ENCODE measurements around the gene CIBAR2.

Gene CIBAR2

DNA sequence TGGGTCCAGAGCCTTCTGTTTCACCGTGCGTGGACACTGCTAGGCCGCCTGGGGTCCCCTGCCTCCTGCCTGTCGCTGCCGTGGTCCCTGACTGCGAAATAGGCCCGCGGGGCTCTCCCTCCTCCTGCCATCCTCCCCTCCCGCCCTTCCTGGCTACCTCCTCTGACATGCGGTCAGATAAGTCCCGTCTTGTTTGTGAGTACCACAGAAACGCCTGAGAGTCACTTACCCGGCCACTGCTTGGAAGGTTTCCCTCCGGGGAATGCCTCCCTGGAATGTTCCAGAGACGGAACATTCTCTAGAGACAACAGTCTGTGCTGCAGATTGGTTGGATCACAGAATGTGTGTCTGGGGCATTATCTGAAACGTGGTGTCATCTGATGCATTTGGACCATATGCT is 22.7 kb downstream of the CIBAR2 start:
- in situ Hi-C loops (cut with MboI; ENCODE audit: low pct_unique_long_range_greater_than_20kb, low sequenced_read_pairs): no loop called here
- no peak for DNase-seq

DNA sequence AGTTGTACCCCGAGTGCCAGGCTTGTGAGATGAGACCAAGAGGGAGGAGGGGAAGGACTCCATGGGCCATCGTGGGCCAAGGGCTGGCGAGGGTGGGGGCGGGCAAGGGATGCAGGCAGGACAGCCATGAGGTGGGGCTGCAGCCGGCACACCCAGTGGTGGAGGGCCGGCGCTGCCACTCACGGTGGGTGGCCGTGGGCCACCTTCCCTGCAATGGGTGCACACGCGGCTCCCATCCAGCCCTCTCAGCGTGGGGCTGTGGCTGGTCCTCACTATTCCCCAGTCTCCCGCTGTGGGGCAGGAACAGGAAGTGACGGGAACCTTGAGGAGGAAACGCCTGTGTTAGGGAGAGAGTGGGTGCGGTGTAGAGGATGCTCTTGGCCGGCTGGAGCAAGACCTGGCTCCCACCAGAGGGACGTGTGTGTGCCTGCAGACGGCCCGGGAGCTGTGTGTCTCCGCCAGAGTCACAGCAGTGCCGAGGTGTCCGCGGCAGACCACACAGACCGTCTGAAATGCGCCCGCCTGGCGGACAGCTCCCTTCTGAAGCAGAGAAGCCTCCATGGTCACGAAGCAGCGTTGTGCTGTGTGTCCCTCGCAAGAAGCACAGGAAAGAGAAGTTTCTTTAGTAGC is 23.6 kb downstream of the CIBAR2 start:
- DNase-seq: no peak
- in situ Hi-C loops (cut with MboI; ENCODE audit: low pct_unique_long_range_greater_than_20kb, low sequenced_read_pairs): no loop called here

DNA sequence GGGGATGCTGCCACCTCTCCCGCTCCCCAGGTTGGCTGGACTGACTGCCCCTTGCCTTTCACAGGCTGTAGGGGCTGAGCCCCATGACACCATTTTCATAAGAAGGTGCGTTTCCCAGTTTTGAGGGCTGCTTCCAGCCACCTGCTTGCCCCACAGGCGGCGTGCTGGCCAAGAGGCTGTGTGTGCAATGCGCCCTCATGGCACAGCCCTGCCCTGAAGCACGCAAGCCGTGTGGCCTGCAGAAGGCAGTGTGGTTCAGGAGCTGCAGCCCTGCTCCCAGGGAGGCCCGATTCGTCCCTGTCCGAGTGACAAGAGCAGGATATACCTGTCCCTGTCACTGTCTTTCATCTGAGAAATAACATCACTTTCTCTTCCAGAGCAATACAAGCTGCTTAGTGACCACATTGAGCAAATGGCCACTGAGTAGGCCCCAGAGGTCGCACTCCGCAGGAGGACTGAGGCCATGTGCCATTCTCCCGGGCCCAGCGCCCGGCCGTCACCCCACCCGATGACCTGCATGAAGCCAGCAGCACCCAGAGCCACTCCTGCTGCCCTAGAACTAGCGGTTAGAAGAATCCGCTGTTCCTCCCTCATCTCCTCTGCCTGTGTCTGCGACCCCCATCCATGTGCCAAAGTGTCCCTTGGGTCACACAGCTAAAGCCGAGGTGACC is 24.2 kb downstream of the CIBAR2 start:
- in situ Hi-C loops (cut with MboI; ENCODE audit: low pct_unique_long_range_greater_than_20kb, low sequenced_read_pairs): no loop called here
- no peak for DNase-seq

DNA sequence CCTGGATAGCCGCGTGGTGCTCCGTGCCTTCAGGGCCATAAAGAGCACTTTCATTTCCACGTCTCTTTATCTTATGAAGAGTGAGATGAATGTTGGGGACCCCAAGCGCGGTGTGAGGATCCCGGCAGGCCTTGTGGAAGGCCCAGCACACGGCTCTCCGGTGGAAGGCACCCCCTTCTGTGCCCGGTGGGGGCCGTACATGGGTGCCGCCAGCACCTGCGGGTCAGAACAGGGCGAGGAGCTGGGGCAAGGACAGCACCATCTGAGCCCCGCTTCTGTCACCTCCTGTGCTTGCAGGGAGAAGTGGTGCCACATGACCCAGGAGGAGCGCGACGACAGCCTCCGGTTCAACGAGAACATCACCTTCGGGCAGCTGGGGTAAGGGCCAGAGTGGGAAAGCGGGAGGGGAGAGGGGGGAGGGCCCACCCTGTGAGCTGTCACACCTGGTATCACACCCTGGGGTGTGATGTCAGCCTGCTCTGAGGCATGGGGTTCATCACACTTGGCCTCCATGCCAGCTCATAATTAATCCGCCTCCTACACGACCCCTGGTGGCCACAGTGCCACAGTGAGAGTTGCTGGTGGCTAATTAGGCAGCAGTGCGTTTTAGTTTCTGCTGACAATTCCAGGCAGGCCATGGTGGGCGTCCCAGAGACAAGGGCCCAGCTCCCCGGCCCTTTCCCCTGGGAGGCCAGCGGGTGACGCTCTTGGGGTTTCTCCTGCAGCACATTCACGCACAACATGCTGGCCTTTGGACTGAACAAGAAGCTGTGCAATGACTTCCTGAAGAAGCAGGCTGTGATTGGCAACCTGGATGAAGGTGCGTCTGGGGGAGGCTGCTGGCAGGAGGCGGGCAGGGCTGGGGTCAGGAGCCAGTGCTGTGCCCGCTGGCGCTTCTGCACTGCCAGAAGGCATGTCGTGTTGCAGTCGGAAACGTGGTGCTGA is 25.7 kb downstream of the CIBAR2 start:
- peak; percentile 83 for DNase-seq

GRCh38 chr16:85085721-85086120 is 26.6 kb downstream of the CIBAR2 start:
- no peak for DNase-seq
- in situ Hi-C loops (cut with MboI; ENCODE audit: low pct_unique_long_range_greater_than_20kb, low sequenced_read_pairs): no loop called here

More for the DNA sequence above, 25.7 kb downstream of the CIBAR2 start:
- in situ Hi-C loops (cut with MboI; ENCODE audit: low pct_unique_long_range_greater_than_20kb, low sequenced_read_pairs): no loop called here

DNA sequence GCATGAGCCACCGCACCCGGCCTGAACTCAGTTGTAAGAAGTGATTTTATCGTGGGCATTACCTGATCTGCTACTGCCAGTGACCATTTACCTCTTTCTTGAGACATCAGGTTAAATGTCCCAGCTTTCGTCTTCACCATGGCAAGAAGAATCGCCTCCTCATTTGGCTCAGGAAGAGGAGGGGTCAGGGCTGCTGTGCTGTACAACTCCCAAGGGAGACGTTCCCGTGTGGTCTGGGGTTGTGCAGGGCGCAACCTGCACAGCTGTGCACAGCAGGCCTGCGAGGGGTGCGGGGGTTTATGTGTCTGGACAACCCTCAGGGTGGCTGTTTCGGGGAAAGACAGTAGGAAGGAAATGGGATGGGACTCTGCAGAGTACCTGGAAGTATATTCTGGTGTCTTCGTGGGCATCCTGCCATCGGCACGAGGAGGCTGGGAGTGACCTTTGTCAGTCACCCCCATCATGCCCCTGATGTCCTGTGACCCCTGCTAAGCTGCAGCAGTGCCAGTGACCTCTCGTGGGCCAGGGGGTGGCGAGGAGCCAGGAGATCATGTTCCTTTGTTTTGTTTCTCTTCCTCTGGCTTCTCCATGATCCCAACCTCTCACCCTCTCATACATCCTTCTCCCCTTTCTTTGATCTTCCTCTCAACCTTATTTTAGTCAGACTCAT is 27.3 kb downstream of the CIBAR2 start:
- DNase-seq: no peak
- in situ Hi-C loops (cut with MboI; ENCODE audit: low pct_unique_long_range_greater_than_20kb, low sequenced_read_pairs): no loop called here

DNA sequence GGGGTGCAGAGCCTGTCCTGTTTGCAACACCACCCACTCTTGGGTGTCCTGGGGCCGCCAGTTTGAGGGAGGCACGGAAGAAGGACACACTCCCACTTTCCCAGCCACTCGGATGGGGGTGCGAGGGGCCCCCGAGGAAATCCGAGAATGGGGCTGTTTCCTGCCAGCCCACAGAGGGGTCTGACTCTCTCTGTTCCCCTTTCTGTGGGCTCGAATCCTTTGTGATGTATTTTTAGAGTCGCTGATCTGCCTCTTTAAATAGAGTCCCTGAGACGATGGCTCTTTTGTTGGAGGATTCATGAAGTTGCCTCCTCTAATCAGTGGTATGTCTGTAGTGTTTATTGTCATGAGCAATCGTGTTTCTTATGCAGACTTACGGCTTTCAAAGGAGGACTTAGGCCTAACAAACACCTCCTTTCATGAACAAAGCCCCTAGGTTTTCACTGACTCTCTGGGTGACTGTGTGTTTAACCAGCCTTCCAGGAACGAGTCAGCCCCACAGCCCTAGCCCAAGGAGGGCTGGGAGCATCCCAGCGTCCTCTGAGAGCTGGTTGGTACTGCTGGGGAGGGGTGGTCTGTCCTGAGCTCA is 29.1 kb downstream of the CIBAR2 start:
- in situ Hi-C loops (cut with MboI; ENCODE audit: low pct_unique_long_range_greater_than_20kb, low sequenced_read_pairs): no loop called here
- DNase-seq: peak; percentile 36

DNA sequence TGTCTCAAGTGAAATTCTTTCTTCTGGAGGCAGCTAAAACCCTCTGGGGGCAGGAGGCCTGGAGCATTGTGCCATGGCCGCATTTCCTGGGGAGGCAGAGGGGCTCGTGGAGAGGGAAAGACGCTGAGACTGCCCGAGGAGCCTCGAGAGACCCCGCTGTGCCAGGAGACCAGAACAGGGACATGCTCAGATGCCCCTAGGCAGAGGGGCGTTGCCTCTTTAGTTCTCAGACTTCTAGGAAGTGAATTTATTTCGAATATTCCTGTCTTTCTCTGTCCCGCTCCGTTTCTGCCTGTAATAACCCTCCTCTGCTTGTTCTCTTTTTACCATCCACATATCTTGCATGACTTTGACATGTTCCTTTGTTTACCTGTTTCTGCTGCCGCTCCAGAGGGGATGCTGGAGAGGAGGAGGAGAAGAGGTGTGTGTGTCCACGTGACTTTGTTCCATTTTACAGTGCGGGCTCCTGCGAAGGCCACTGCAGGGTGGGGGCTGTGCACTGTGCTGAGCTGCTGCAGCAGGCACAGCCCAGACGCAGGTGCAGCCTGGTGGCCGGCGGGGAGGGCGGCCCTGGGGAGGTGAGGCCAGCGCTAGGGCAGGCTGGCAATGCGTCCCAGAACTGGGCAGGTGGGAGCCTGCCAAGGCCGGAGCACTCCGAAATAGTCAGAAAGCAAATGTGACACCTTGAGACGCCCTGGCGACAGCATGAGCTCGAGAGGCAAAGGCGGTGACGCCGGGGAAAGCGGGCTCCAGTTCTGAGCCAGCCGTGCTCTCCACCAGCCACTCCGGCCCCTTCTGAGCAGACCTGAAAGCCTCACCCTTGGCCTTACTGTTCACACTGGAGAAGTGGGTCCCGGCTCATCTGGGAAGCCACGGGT is 29.9 kb downstream of the CIBAR2 start:
- DNase-seq: no peak
- in situ Hi-C loops (cut with MboI; ENCODE audit: low pct_unique_long_range_greater_than_20kb, low sequenced_read_pairs): no loop called here

DNA sequence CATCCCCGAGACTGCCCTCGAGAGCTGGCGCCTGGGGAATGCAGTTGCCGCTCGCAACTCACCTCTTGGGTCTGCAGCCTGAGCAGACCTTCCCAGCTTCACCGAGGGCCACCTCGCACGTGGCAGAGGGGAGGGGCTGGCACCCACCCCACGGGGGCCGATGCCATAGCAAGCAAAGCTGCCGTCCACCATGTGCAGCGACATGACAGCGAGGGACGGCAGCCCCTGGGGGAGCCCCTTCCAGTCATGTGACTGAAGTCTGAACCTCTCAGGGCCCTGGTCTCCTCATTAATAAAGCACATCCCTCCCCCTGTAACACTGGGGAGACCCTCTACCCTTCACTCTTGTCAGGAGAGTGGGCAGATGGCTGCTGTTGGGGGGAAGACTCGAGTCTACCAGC is 30.5 kb downstream of the CIBAR2 start:
- in situ Hi-C loops (cut with MboI; ENCODE audit: low pct_unique_long_range_greater_than_20kb, low sequenced_read_pairs): no loop called here

DNA sequence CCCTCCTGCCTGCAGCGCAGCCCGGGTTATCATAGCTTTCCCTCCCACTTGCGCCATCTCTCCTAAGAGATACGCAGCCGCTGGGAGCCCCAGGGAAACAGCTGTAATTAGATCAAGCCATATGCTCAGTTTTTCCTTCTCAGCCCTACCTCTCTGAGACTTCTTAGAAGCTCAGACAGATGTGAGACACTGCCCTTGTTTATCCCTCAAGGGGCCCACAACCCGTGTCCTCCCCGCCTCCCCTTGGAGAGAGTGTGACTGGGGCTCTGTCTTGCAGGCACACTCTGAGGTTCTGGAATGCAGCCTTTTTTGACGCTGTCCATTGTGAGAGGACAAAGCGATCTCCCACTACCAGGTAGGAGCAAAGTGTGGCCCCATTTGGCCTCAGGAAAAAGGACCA is 31.2 kb downstream of the CIBAR2 start:
- DNase-seq: no peak
- in situ Hi-C loops (cut with MboI; ENCODE audit: low pct_unique_long_range_greater_than_20kb, low sequenced_read_pairs): no loop called here

More for the DNA sequence above, 30.5 kb downstream of the CIBAR2 start:
- no peak for DNase-seq

- DNase-seq: no peak
- in situ Hi-C loops (cut with MboI; ENCODE audit: low pct_unique_long_range_greater_than_20kb, low sequenced_read_pairs): no loop called here
Observed at GRCh38 chr16:85079785-85080570, 32.3 kb downstream of the CIBAR2 start.

DNA sequence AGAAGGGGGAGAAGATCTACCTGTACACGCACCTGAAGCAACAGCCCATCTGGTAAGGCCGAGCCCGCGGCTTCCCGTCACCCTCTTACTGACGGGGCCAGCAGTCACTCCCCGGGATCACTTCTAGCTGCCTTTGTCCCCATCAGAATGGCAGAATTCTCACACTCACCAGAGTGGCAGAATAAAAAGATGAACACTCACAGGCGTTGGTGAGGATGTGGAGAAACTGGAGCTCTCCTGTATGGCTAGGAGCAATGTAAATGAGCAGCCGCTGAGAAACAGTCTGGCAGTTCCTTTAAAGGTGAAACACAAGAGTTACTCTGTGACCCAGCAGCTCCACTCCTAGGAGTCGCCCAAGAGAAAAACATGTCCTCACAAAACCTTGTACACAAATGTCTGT is 33.3 kb downstream of the CIBAR2 start:
- no peak for DNase-seq
- in situ Hi-C loops (cut with MboI; ENCODE audit: low pct_unique_long_range_greater_than_20kb, low sequenced_read_pairs): no loop called here

GRCh38 chr16:85078226-85078625 is 34.0 kb downstream of the CIBAR2 start:
- DNase-seq: no peak
- in situ Hi-C loops (cut with MboI; ENCODE audit: low pct_unique_long_range_greater_than_20kb, low sequenced_read_pairs): no loop called here

DNA sequence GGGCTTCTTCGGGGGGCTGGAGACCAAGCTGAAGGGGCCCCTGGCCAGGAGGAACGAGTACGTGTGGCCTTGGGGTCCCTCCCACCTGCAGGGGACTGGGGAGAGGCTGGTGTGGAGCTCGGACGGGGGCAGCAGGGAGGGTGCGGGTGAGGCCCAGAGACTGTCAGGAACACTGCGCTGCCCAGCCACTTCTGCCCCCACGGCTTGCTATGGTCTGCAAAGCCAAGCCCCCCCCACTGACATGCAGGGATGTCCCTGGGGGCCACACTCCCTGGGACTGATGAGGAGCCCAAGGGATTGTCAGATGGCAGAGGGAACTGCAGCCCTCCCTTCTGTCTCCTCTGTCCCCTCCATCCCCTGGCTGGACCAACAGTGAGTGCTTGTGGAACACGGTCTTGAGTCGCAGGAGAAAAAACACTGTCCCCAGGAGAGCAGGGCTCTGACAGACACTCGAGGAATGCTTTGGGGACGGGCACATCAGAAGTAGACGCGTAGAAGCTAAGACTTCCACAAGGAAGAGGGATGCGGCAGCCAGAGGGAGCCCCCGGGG is 34.6 kb downstream of the CIBAR2 start:
- in situ Hi-C loops (cut with MboI; ENCODE audit: low pct_unique_long_range_greater_than_20kb, low sequenced_read_pairs): no loop called here
- no peak for DNase-seq

- in situ Hi-C loops (cut with MboI; ENCODE audit: low pct_unique_long_range_greater_than_20kb, low sequenced_read_pairs): no loop called here
- no peak for DNase-seq
Observed at GRCh38 chr16:85077039-85077438, 35.2 kb downstream of the CIBAR2 start.

- in situ Hi-C loops (cut with MboI; ENCODE audit: low pct_unique_long_range_greater_than_20kb, low sequenced_read_pairs): no loop called here
- DNase-seq: no peak
Observed at GRCh38 chr16:85075236-85075924, 36.9 kb downstream of the CIBAR2 start.

Data from KBM-7 (cell line).